ENCODE measurements around the gene STEAP1. TPM values are rescaled to one million over a fixed set of nuclear protein-coding genes. Genes with fewer than 3 reads are reported as not detected.
"Not testable (repeated sequence)": the region's sequence is repeated elsewhere in the genome, so short reads cannot be mapped to it uniquely, and the experiment has no call there.

STEAP1 gene
- polyA plus RNA-seq, 3 donors: 10.7 to 14.3 (median 11.5) TPM

GRCh38 chr7:90172624-90173023, 18.4 kb downstream of the STEAP1 start:
- DNase-seq (ENCODE audit: low read depth in 3 of 3, low spot score in 2 of 3): no peak

GRCh38 chr7:90173127-90173844, 19.0 kb downstream of the STEAP1 start:
- no peak for DNase-seq (ENCODE audit: low read depth in 3 of 3, low spot score in 2 of 3)

GRCh38 chr7:90175667-90176066, 21.4 kb downstream of the STEAP1 start:
- no peak for DNase-seq (ENCODE audit: low read depth in 3 of 3, low spot score in 2 of 3)

- DNase-seq (ENCODE audit: low read depth in 3 of 3, low spot score in 2 of 3): no peak
Observed at GRCh38 chr7:90176195-90176594, 21.9 kb downstream of the STEAP1 start.

- no peak for DNase-seq (ENCODE audit: low read depth in 3 of 3, low spot score in 2 of 3)
Observed at GRCh38 chr7:90178166-90178565, 23.9 kb downstream of the STEAP1 start.

- DNase-seq (ENCODE audit: low read depth in 3 of 3, low spot score in 2 of 3): no peak
Observed at GRCh38 chr7:90178679-90179278, 24.5 kb downstream of the STEAP1 start.

- DNase-seq (ENCODE audit: low read depth in 3 of 3, low spot score in 2 of 3): no peak
Observed at GRCh38 chr7:90180011-90180585, 25.8 kb downstream of the STEAP1 start.

GRCh38 chr7:90180649-90181048, 26.4 kb downstream of the STEAP1 start:
- DNase-seq (ENCODE audit: low read depth in 3 of 3, low spot score in 2 of 3): no peak

GRCh38 chr7:90181485-90181884, 27.2 kb downstream of the STEAP1 start:
- no peak for DNase-seq (ENCODE audit: low read depth in 3 of 3, low spot score in 2 of 3)

- not testable (repeated sequence) for DNase-seq (ENCODE audit: low read depth in 3 of 3, low spot score in 2 of 3)
Observed at GRCh38 chr7:90186290-90186689, 32.0 kb downstream of the STEAP1 start.

- no peak for DNase-seq (ENCODE audit: low read depth in 3 of 3, low spot score in 2 of 3)
Observed at GRCh38 chr7:90187507-90188050, 33.3 kb downstream of the STEAP1 start.

- no peak for DNase-seq (ENCODE audit: low read depth in 3 of 3, low spot score in 2 of 3)
Observed at GRCh38 chr7:90188281-90188680, 34.0 kb downstream of the STEAP1 start.

GRCh38 chr7:90190995-90191394, 36.7 kb downstream of the STEAP1 start:
- no peak for DNase-seq (ENCODE audit: low read depth in 3 of 3, low spot score in 2 of 3)

- no peak for DNase-seq (ENCODE audit: low read depth in 3 of 3, low spot score in 2 of 3)
Observed at GRCh38 chr7:90191648-90192047, 37.4 kb downstream of the STEAP1 start.

GRCh38 chr7:90192876-90193750, 38.8 kb downstream of the STEAP1 start:
- no peak for DNase-seq (ENCODE audit: low read depth in 3 of 3, low spot score in 2 of 3)

GRCh38 chr7:90194911-90195809, 40.9 kb downstream of the STEAP1 start:
- no peak for DNase-seq (ENCODE audit: low read depth in 3 of 3, low spot score in 2 of 3)

- DNase-seq (ENCODE audit: low read depth in 3 of 3, low spot score in 2 of 3): no peak
Observed at GRCh38 chr7:90201500-90202195, 47.4 kb downstream of the STEAP1 start.

- no peak for DNase-seq (ENCODE audit: low read depth in 3 of 3, low spot score in 2 of 3)
Observed at GRCh38 chr7:90207956-90208355, 53.7 kb downstream of the STEAP1 start.

- DNase-seq (ENCODE audit: low read depth in 3 of 3, low spot score in 2 of 3): no peak
Observed at GRCh38 chr7:90209776-90210175, 55.5 kb downstream of the STEAP1 start.

All from right renal cortex interstitium (tissue), 3 donors.